Measurements from ENCODE around the gene HCK.

The HCK gene

GRCh38 chr20:32132911-32133549 lies 81.0 kb downstream of the HCK start:
- DNase-seq: no peak

GRCh38 chr20:32134026-32134425 lies 82.0 kb downstream of the HCK start:
- DNase-seq: no peak

- no peak for DNase-seq
These were observed 84.0 kb downstream of the HCK start for GRCh38 chr20:32135983-32136515.

DNA sequence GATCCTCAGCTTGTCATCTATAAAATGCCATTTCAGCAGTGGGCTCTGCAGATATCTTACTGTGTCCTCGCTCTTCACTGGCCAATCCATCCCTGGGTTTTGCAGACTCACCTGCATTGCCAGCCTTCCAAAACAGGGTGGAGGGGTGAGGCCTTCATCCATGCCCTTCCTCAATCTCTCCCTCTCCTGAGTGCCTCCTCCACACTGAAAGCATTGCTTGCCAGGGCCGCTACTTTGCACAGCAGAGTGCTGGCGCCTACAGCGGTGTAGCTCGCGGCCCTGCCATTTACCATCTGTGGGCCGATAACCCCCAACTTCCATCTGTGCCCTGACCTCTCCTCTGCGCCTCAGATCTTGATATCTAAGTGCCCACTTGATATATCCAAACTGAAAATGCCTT lies 86.9 kb downstream of the HCK start:
- no peak for DNase-seq

GRCh38 chr20:32139947-32140346 lies 87.9 kb downstream of the HCK start:
- DNase-seq: no peak

DNA sequence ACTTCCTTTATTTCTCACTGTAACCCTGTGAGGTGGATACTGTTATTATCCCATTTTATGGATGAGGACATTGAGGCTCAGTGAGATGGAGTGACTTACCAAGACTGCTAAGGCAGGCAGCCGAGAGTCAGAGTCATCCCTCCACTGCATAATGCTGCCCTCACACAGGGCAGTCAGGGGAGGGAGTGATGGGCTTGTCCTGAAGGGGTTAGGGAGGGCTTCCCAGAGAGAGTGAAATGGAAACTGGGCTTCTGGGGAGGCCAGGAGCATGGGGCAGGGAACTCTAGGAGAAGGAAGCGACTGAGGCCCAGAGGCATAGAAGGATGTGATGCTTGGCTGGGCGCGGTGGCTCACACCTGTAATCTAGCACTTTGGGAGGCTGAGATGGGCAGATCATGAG lies 88.6 kb downstream of the HCK start:
- DNase-seq: no peak

- DNase-seq: no peak
These were observed 89.5 kb downstream of the HCK start for GRCh38 chr20:32141465-32141980.

- DNase-seq: no peak
These were observed 90.0 kb downstream of the HCK start for GRCh38 chr20:32142088-32142487.

DNA sequence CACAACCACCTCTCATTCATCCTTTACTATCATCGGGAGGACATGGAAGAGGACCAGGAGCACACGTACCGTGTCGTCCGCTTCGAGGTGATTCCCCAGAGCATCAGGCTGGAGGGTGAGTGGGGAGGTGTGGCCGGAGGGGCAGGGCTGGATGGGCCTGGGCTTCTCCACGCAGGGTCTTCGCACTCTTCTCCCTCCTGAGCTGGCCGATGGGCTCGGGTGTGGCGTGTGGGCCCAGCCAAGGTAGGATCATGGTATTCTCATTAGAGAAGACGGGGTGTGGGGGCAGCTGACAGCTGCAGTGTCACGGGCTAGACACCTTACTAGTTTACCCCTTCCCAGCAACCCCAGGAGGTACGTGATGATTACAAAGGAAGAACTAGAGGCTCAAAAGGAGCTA lies 90.9 kb downstream of the HCK start:
- DNase-seq: no peak

DNA sequence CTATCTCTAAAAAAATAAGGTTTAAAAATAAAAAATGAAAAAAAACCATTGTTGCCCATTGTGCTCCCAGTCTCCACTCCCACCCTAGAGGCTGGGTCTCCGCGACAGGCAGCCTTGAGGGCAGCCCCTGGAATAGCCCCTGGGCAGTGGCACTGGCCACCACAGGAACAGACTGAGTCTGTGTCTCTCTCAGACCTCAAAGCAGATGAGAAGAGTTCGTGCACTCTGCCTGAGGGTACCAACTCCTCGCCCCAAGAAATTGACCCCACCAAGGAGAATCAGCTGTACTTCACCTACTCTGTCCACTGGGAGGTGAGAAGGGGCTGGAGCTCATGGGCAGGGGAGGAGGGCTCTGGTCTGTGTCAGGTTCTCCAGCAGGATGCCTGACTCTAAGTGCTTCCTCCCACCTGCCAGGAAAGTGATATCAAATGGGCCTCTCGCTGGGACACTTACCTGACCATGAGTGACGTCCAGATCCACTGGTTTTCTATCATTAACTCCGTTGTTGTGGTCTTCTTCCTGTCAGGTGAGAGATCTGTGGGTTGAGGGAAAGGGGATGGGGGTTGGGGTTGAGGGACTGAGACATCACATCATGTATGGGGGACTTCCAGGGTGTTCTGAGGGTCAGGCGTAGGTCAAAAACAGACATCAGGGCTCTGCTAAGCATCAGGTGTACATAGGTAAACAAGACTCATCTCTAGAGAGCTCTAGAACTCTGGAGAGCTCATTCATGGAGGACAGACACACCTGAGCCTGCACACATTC lies 93.0 kb downstream of the HCK start:
- DNase-seq: no peak

- no peak for DNase-seq
These were observed 97.6 kb downstream of the HCK start for GRCh38 chr20:32149566-32150170.

GRCh38 chr20:32150291-32150848 lies 98.3 kb downstream of the HCK start:
- no peak for DNase-seq
